GM18870 (cell line): ENCODE results near the gene DAD1.
"Not testable (repeated sequence)": the region's sequence is repeated elsewhere in the genome, so short reads cannot be mapped to it uniquely, and the experiment has no call there.

Experiments used
- ATAC-seq: cut with Tn5 transposase; IDR thresholded peaks from one replicate; pipeline ENCODE4 v1.9.1; 2021; ENCODE audit warnings: moderate library complexity; ENCODE audit not compliant: unreplicated experiment

DAD1 gene

DNA sequence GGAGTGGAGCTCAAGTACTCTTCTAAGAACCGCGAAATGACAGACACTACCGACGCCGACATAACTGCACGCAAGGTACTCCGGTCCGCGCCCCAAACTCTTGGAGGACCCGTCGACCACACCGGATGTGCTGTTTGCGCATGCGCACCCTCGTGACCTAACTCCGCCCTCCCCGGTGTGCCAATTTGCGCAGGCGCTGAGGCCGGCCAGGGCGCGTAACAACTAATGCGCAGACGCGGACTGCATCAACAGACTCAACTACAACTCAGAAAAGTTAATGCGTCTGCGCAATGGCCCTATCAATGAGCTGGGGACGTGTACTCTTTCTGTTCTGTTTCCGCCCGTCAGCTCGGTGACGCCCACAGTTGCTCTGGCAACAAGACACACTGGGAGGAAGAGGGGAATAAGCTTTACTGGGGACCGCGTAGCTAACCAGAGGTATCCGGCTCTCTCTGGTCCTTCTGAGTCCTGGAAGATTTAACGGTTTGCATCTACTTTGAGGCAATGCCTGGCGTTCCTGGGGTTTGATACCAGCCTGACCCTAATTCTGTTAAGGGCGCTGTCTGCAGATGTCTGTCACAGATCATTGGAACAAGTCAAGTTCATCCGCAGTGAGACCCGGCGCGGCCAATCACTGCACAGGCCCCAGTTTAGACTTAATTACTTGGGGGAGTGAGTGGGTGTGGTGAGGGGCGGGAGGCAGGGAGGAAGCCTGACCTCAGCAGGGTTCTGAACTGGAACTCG lies at the start of gene DAD1:
TSS of gene DAD1 (minus strand) at position 129 of the 744 bp plus-strand sequence. CDS start at position 62, 67 bp downstream.
- ATAC-seq = peak; percentile 87

DNA sequence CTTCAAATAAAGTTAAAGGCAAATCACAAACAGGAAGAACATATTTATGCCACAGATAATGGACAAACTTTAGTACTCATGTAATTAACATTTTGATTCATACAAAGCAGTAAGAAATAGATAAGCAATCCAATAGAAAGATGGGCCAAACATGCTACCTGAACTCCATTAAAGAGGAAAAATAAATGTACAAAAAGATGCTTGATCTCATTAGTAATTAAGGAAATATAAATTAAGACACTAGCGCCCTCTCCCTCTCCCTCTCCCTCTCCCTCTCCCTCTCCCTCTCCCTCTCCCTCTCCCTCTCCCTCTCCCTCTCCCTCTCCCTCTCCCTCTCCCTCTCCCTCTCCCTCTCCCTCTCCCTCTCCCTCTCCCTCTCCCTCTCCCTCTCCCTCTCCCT lies 47.0 kb upstream of the DAD1 start:
- not testable (repeated sequence) for ATAC-seq

DNA sequence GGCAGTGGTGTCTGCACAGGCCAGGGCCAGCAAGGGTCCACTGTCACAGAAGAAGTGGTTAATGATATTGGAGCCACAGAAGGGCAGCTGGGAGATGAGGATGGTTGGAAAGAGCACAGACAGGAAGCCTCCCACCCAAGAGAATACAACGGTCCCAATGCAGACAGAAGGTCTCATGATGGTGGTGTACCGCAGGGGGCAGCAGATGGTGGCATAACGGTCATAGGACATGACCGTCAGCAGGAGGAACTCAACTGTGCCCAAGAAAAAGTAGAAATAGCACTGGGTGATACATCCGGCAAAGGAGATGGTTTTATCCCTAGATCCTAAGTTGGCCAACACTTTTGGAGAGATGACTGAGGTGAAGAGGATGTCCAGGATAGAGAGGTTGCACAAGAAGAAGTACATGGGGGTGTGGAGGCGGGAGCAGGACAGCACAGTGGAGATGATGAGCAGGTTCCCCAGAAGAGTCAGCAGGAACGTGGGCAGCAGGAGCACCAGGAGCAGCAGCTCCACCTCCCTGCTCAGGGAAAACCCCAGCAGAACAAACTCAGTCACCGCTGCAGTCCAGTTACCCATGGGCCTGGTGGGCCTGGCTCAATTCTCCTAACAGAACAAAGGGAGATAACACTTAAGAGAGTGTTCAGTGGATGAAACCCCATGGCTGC lies 45.3 kb upstream of the DAD1 start:
- ATAC-seq = no peak

DNA sequence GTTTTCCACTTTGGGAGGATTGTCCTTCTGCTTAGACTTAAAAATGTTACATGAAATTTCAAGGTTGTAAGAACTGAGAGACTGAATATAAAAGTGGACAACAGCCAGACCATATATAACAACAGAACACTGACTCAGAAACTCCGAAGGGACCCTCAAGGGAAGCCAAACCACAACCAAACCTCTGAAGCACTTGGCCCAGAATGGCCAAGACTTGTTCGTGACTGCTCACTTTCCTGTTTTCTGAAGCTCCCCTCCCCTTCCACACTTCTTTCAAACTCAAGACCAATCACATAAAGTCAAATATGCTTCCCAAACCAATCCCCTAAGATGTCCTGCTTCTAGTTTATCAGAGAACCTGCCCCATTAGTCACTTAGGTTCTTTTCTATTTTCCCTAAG lies 41.5 kb upstream of the DAD1 start:
- ATAC-seq = no peak

DNA sequence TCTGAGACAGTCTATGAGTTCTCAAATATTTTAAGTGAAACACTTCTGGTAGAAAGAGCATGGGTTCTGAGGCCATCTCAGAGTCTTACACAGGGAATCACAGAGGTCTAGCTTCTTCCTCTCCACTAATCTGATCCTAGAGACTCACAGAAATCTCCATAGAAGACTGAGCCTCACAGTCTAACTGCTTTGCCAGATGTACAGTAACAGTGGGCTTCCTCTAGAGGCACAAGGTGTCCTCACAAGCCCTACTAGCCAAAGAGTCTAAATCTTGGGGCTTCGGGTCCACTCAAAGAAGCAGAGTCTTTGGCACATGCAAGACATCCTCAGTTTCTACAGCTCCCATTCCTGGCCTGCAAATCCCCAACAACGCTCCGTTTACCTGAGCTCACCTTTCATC lies 41.0 kb upstream of the DAD1 start:
- no peak for ATAC-seq

DNA sequence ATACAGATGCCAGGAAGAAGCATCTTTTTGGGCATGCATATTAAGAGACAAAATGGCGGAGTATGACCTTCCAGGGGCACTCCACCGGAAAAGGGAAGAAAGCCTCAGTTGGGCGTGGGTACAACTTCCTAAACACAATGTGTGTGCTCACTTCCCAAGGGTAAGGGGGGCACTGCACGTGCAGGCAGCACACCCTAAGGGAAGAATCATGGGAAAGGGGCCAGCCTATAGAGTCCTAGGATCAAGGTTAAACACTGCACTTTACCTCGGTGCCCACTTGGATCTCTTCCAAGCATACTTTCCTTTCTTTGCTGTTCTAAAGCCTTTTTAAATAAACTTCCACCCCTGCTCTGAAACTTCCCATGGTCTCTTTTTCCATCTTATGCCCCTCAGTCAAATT lies 40.3 kb upstream of the DAD1 start:
- no peak for ATAC-seq

DNA sequence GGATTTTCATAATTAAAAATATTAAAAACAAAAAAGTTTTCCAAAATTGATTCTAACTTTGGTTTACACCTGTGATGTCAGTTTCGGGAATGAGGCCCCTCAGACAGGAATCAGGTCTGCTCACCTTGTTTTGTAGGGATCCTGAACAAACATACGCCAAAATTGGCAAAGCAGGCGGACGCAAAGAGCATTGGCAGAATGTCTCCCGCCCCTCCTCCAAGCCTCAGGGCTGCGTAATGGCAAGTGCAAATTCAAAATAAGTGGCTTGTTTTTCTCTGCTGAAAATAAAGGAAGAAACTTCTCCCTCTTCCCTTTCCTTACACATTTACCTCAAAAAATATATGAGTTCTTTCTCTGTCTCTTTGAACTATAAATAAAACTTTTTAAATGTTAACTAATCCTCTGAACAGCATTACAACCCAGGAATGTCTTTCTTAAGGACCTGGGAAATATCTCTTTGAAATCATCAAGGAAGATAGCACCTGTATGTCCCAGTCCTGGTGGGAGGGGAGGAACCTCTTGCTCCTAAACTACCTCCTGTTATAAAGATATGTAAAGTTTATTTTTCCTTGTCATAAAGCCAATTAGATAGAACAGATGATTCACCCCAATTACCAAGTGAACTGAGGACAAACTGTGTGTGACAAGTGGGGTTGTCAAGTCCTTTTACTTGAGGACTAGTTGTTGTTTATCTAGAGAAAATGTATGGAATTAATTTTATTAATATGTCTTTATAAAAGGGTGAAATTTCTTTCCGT lies 38.7 kb upstream of the DAD1 start:
- no peak for ATAC-seq

DNA sequence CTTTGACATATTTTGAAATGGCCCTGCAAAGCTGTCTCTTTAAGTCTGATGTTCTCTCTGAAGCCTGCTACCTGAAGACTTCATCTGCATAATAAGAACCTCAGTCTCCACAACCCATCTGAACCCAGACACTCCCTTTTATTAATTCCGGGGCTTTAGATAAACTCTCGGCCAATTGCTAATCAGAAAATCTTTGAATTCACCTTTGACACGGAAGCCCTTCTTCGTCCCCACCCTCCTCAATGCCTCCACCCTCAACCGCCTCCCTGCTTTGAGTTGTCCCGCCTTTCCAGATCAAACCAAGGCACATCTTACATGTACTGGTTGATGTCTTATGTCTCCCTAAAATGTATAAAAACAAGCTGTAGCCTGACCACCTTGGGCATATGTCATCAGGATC lies 37.6 kb upstream of the DAD1 start:
- no peak for ATAC-seq

DNA sequence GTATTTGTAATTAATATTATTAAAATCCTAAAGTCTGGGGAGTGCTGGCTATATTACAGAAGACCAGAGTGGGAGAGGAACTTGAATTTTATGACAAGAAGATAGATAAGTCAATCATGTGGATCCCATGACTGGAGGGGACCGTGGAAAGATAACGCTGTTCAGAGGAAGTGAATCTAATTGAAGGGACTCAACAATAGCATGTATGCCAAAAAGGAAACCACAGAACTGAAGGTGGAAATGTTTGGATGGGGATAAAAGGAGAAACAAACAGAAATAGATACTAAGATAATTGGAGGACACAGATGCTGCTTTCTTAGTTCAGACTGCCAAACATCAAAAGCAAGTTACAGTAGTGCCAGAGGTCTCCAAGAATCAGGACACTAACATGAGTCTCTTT lies 34.0 kb upstream of the DAD1 start:
- no peak for ATAC-seq

DNA sequence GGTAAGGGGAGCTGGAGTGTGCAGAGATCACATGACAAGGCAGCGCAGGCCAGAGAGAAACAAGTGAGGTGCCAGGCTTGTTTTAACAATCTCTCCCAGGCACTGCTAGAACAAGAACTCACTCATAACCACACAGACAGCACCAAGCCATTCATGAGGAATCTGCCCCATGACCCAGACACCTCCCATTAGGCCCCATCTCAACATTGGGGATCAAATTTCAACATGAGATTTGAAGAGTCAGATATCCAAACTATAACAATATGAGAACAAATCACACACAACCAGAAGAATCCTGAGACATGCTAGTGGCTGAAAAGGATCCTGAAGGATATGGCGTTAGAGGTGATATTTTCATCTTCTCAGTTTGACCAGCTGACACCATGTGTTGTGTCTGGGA lies 33.2 kb upstream of the DAD1 start:
- ATAC-seq = no peak

DNA sequence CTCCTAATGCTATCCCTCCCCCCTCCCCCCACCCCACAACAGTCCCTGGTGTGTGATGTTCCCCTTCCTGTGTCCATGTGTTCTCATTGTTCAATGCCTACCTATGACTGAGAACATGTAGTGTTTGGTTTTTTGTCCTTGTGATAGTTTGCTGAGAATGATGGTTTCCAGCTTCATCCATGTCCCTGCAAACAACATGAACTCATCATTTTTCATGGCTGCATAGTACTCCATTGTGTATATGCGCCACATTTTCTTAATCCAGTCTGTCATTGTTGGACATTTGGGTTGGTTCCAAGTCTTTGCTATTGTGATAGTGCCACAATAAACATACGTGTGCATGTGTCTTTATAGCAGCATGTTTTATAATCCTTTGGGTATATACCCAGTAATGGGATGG lies 26.7 kb upstream of the DAD1 start:
- ATAC-seq = not testable (repeated sequence)

DNA sequence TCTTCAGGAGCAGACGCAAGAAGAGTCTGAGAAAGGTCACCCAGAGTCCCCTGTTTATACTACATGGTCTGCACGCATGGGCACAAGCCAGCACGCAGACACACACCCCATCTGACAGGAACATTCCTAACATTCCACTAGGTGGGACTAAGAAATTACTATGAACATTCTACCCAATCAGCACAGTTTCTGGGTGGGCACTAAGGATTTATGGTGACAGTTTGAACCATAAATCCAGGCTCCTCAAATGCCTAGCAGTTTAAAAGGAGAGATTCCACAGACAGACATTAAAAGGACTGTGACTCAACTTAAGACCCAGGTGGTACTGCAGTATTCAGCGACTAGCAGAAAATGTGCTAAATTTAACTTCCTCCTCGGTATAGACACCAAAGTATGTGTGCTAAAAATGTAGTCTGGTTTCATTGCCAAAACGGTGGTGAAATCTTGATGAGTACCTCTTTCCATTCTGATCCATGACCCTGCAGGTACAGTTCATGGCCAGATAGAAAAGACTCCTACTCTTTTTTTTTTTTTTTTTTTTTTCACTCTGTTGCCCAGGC lies 25.3 kb upstream of the DAD1 start:
- ATAC-seq = no peak

DNA sequence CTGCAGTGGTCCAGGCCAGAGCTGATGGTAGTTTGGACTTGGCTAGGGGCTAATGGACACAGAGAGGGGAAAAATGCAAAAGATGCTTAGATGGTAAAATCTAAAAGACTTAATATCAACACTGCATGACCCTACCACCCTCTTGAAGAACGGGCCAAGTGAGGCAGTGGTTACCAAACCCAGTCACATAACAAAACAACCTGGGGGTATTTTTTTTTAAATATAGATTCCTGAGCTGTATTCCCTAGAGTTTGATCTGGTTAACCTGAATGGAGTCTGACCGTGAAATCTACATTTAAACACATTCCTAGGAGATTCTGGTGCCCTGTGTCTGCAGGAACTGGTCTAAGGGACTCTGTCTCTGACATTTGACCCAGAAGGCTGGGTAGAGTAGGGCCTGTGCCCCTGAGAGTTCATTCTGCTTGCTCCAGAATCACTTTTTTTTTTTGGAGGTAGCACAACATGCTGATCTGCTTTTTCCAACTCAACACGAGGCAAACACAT lies 24.8 kb upstream of the DAD1 start:
- no peak for ATAC-seq

DNA sequence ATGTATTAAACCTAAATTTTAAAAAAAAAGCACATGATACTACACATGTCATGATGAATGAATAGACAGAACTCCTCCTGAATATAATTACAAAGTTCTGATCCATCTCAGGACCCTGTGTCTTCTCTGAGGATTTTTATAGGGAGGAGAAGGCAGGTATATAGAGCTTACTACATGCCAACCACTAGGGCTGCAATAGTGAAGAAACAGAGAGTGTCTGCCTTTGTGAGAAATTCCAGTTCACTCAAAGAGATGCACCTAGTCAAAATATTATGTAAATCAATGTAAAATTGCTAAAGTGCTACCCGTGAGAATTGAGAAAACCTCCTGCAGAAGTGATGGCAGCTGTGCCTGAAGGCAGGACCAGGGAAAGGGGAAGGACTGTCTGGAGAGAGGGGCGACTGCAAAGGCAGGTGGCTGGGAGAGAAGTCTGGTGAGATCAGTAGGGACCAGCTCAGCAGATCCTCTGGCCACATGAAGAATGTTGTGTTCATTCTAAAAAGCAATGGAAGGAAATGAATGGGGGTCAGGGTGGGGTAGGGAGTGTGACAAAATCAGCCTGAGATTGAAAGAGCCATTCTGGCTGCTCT lies 24.2 kb upstream of the DAD1 start:
- ATAC-seq = no peak

DNA sequence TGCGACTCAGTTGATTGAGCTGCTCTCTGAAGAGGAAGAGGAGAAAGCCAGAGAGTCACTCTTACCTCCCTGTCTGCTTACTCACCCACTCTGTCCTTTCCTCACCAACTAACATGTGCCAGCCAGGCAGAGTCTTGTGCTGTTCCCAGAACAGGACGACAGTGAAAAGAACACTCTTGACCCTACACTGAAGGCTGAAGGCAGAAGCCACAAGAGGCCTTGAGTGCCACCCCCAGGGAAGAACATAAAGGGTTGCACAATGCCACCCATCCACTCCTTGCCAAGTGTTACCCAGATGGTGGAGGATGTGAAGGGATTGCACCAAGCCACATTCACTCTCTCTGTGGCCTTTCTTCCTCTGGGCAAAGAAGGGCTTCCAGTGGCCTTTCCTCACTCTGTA lies 21.9 kb upstream of the DAD1 start:
- ATAC-seq = no peak

DNA sequence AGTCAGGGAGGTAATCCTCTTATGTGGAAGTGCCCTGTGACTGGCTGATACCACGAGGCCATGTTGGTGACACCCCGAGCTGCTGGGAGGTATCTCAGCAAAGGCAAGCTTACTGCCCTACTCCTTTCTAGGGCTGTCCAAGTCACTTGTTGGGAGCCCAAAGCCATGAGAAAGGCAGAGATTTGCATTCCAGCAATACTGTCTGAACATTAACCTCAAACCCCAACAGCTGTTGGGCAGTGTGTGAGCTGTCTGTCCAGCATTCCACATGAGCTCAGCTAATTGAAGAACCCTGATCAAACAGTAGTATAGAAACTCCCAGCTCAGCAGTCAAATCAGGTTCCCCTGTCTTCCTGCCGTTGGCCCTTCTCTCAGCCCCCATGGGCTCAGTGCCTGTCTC lies 18.3 kb upstream of the DAD1 start:
- ATAC-seq = no peak

DNA sequence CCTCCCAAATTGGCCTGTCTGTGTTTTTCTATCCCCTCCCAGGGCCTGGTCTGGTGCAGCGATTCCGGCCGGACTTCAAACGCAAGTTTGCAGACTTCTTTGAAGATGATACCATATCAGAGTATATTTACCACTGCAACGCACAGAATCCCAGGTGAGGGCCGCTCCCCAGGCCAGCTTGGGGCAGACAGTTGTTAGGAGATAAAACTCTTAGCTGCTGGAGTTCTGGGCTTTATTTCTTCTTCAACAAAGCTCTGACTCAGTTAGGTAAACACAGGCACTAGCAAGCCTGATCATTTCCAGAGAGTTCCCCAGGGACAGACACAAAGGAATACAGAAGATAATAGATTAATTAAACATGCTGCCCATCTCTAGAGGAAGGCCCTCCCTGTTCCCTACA lies 17.4 kb upstream of the DAD1 start:
- no peak for ATAC-seq

DNA sequence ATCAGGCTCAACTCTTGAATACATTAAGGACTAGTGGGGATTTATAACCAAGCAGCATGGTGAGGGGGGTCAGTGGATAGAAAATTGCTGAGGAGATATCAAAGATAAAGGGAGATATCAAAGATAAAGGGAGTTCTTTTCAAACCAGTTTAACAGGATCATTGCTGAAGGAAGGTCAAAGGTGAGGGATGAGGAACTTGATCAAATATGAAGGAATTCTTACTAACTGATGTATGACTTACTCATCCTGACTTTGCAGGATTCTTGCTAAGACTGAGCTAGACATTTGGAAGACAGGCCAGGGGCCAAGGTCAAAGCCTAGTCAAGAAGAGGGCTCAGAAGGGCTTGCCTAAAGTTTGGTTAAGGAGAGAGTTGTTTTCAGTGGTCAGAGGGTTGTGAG lies 13.8 kb upstream of the DAD1 start:
- ATAC-seq = no peak

DNA sequence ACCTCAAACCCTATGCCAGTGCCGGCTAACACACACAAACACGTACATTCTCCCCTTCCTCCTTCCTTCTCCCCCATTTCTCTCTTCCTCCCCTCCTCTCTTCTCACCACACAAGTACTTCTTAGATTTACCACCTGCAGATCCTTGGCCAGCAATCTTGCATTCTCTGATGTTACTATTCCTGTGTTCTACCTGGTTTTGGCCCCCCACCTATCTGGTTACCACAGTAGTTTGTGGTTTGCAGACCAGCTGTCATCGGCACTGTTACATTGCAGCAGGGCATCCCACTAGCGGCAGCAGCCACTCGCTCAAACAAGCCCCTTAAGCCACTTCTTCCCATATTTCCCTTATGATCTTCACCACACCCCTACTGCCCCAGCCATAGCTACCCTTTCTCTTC lies 13.0 kb upstream of the DAD1 start:
- no peak for ATAC-seq

DNA sequence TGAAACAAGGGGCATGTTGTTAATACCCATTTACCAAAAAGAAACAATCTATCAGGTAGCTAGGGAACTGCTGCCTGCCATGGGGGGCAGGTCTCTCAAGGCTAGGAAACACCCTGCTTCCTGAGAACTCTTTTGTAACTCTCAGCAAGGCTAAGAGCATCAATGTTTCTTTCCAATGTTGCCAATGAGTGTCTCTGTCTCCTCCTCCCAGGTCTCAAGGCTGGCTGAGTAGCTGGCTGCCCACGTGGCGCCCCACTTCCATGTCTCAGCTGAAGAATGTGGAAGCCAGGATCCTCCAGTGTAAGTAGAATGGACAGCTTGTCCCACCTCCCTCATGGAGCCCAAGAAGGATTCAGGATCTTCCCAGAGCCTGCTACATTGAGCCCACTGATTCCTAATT lies 12.4 kb upstream of the DAD1 start:
- ATAC-seq = no peak

DNA sequence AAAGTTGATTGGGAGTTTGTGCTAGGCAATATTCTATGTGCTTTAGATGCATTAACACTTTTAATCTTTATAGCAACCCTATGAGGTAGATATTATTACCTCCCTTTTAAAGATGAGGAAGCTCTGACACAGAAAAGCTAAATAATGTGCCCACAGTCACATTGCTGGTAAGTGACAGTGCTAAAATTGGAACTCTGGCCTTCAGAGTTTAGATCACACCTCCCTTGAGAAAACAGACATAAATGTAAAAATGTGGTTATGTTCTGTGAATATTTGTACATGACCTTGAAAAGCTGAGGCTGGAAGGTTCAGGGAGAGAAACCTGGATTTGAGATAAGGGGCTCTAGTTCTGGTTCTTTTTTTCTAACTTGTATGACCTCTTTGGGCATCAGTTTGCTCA lies 11.0 kb upstream of the DAD1 start:
- no peak for ATAC-seq
